Activated CD4-positive, alpha-beta T cell treated with anti-CD3 and anti-CD28 coated beads for 36 hours (primary cell): Measurements from ENCODE around the gene SH3BP5L. TPM values are rescaled to one million over a fixed set of nuclear protein-coding genes. Genes with fewer than 3 reads are reported as not detected.
A peak's percentile ranks its signal among the peaks of the same experiment; 100 is the strongest.

ENCODE experiments used
- ATAC-seq: fragments of 200-7000 bp; cut with Tn5 transposase; one replicate; pipeline ENCODE4 v1.10.0; 2021; ENCODE audit warnings: mild to moderate bottlenecking, moderate library complexity
- CTCF ChIA-PET: fragments of 350-600 bp; sonication (Branson Sonifier 250); formaldehyde crosslinking; loops from one replicate; lab custom pipeline; 2021; ENCODE audit warnings: antibody characterized with exemption; lab: Charles Lee
- POLR2A ChIA-PET: fragments of 350-600 bp; sonication (Branson Sonifier 250); formaldehyde crosslinking; loops from one replicate; lab custom pipeline; 2021; ENCODE audit warnings: antibody characterized with exemption, inconsistent platforms; lab: Charles Lee
- DNase-seq: peaks from one replicate; pipeline ENCODE4 v3.0.0-alpha.2; 2020
- H3K27ac Mint-ChIP-seq: one replicate; pipeline ENCODE4 v1.8.0; 2021; ENCODE audit warnings: mixed read lengths
- H3K27me3 Mint-ChIP-seq: one replicate; pipeline ENCODE4 v1.8.0; 2021; ENCODE audit warnings: mixed read lengths
- H3K36me3 Mint-ChIP-seq: one replicate; pipeline ENCODE4 v1.8.0; 2021; ENCODE audit warnings: low read depth, mixed read lengths
- H3K4me1 Mint-ChIP-seq: one replicate; pipeline ENCODE4 v1.8.0; 2021; ENCODE audit warnings: mixed read lengths
- H3K4me3 Mint-ChIP-seq: one replicate; pipeline ENCODE4 v1.8.0; 2021; ENCODE audit warnings: mild to moderate bottlenecking, moderate library complexity, mixed read lengths
- H3K9me3 Mint-ChIP-seq: one replicate; pipeline ENCODE4 v1.8.0; 2021; ENCODE audit warnings: low read depth, mixed read lengths
- intact Hi-C, 2 experiments: fragments of 100-400 bp; cut with DNase I in 1 of 2; cut with micrococcal nuclease in 1 of 2; formaldehyde crosslinking; loops; one replicate each; pipeline versions ENCODE4 v1.14.2 to v1.15.1; 2022 to 2024; cut with DNase I, micrococcal nuclease
- total RNA-seq, 2 experiments: library from RNA; stranded (reverse); gene quantifications; one replicate each; pipeline ENCODE4 v1.2.3, GENCODE V29; 2021

SH3BP5L gene
- total RNA-seq, 2 experiments from 2014 or later = 20.1 to 21.3 TPM

GRCh38 chr1:248825136-248825535 lies 579 bp downstream of the SH3BP5L start:
- Mint-ChIP-seq H3K27me3 (no peaks in the 10 kb centered on the region), H3K9me3 (no peaks in the 10 kb centered on the region), H3K4me3 (peak overlapping the region; percentile 85), H3K4me1 (peaks cover 63% of the 10 kb centered on the region), H3K36me3 (peaks cover 23% of the 10 kb centered on the region), H3K27ac (peak overlapping the region; percentile 99)
- no peak for DNase-seq
- no peak for ATAC-seq
- POLR2A ChIA-PET = interaction anchor here (0.6 to 3.7 kb wide), 4 partner anchors 13 to 303 kb away, joined by 3 to 29 read pairs (median 8); partner anchors contain the start of genes ZNF672 and ZNF692
- intact Hi-C loops = no loop called here
- CTCF ChIA-PET = interaction anchor here (0.8 to 4.5 kb wide), 4 partner anchors 9 to 87 kb away, joined by 3 to 56 read pairs (median 4); partner anchors contain the start of gene ZNF672

GRCh38 chr1:248824701-248825100 lies 1.0 kb downstream of the SH3BP5L start:
- Mint-ChIP-seq H3K36me3 (peaks cover 26% of the 10 kb centered on the region), H3K27me3 (no peaks in the 10 kb centered on the region), H3K9me3 (no peaks in the 10 kb centered on the region), H3K4me3 (peak overlapping the region; percentile 85), H3K4me1 (peaks cover 66% of the 10 kb centered on the region), H3K27ac (peak overlapping the region; percentile 99)
- intact Hi-C loops = loop anchor here in 1 of 2 experiments (5.0 kb wide), 1 partner anchor 887 kb away; no protein-coding TSS in a partner anchor
- POLR2A ChIA-PET = interaction anchor here (0.6 to 3.7 kb wide), 3 partner anchors 13 to 303 kb away, joined by 3 to 29 read pairs (median 5); partner anchors contain the start of gene ZNF672
- CTCF ChIA-PET = interaction anchor here (0.5 to 4.5 kb wide), 3 partner anchors 13 to 87 kb away, joined by 3 to 56 read pairs (median 4); partner anchors contain the start of gene ZNF672
- DNase-seq = no peak
- no peak for ATAC-seq

GRCh38 chr1:248824301-248824700 lies 1.4 kb downstream of the SH3BP5L start:
- Mint-ChIP-seq H3K27me3 (no peaks in the 10 kb centered on the region), H3K36me3 (peaks cover 26% of the 10 kb centered on the region), H3K27ac (peak overlapping the region; percentile 99), H3K9me3 (no peaks in the 10 kb centered on the region), H3K4me1 (peaks cover 70% of the 10 kb centered on the region), H3K4me3 (peak overlapping the region; percentile 85)
- ATAC-seq = no peak
- ChIA-PET POLR2A (interaction anchor here (3.7 kb wide), 1 partner anchor 14 kb away, joined by 29 read pairs; the partner anchor contains the start of gene ZNF672), CTCF (interaction anchor here (0.5 kb wide), 1 partner anchor 35 kb away, joined by 3 read pairs; no protein-coding TSS in a partner anchor)
- intact Hi-C loops = loop anchor here in 1 of 2 experiments (5.0 kb wide), 1 partner anchor 887 kb away; no protein-coding TSS in a partner anchor
- DNase-seq = no peak

DNA sequence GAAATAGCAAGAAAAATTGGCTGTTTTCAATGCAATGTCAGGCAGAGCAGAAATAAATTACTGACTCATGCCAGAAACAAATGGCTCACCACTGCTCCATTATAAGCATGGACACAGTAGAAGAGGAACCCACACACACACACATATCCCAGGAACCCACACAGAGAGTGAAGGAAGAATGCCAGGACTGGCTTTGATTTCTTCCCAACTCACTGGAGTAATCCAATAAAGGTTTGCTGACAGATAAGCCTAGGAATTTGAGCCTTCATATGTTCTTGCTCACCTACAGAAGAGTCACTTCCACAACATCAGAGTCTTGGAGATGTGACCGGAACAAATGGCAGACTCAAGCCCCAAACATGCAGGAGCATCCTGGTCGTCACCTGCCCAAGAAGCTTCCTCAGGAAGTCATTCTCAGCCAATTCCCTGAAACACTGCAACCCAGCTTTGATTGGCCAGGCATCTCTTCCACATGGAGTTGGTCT lies 2.2 kb downstream of the SH3BP5L start:
- DNase-seq (no peak), ATAC-seq (no peak)
- POLR2A ChIA-PET = no interaction called here
- peak overlapping the region; percentile 85 for H3K4me3 Mint-ChIP-seq
- intact Hi-C loops = loop anchor here in 1 of 2 experiments (5.0 kb wide), 1 partner anchor 886 kb away; no protein-coding TSS in a partner anchor
- H3K4me1 Mint-ChIP-seq = peaks cover 76% of the 10 kb centered on the region
- H3K27me3 Mint-ChIP-seq = no peaks in the 10 kb centered on the region
- H3K27ac Mint-ChIP-seq = no peak overlapping the region
- H3K9me3 Mint-ChIP-seq = no peaks in the 10 kb centered on the region
- CTCF ChIA-PET = no interaction called here
- H3K36me3 Mint-ChIP-seq = peaks cover 30% of the 10 kb centered on the region

GRCh38 chr1:248822148-248823032 lies 3.3 kb downstream of the SH3BP5L start:
- POLR2A ChIA-PET = interaction anchor here (0.7 to 0.8 kb wide), 2 partner anchors 15 to 81 kb away, joined by 3 to 11 read pairs; partner anchors contain the start of gene ZNF672

DNA sequence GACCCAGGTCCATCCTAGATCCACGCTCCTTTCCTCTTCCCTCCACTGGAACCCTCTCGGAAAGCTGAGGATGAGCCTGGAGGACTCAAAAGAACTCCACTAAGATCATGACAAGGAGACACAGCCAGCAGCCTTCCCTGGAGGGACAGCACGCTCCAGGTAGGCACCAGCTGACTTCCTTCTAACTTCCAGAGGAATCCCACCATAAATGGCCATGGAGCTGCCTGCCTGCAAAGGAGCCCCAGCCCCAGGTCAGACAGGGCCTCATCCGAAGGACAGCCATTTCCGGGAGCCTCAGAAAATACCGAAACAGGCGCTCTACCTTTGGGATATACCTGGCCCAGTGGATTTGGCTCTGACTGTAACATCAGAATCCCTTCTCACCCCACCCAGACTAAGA lies 4.1 kb downstream of the SH3BP5L start:
- DNase-seq = no peak
- CTCF ChIA-PET = interaction anchor here (0.7 to 1.2 kb wide), 2 partner anchors 12 to 885 kb away, joined by 3 read pairs; no protein-coding TSS in a partner anchor

More at GRCh38 chr1:248822148-248823032, 3.3 kb downstream of the SH3BP5L start:
- Mint-ChIP-seq H3K4me3 (no peak overlapping the region), H3K27ac (no peak overlapping the region), H3K27me3 (no peaks in the 10 kb centered on the region), H3K9me3 (no peaks in the 10 kb centered on the region), H3K36me3 (peaks cover 34% of the 10 kb centered on the region), H3K4me1 (peaks cover 85% of the 10 kb centered on the region)
- CTCF ChIA-PET = no interaction called here
- intact Hi-C loops = loop anchor here in 1 of 2 experiments (5.0 kb wide), 1 partner anchor 885 kb away; no protein-coding TSS in a partner anchor
- ATAC-seq = no peak
- no peak for DNase-seq

GRCh38 chr1:248821101-248821500 lies 4.6 kb downstream of the SH3BP5L start:
- H3K9me3 Mint-ChIP-seq = no peaks in the 10 kb centered on the region
- H3K27ac Mint-ChIP-seq = no peak overlapping the region
- peaks cover 90% of the 10 kb centered on the region for H3K4me1 Mint-ChIP-seq
- H3K27me3 Mint-ChIP-seq = no peaks in the 10 kb centered on the region
- ChIA-PET CTCF (interaction anchor here (0.7 to 1.2 kb wide), 2 partner anchors 11 to 885 kb away, joined by 3 read pairs; no protein-coding TSS in a partner anchor), POLR2A (interaction anchor here (0.5 kb wide), 1 partner anchor 43 kb away, joined by 3 read pairs; no protein-coding TSS in a partner anchor)
- ATAC-seq (no peak), DNase-seq (no peak)
- H3K36me3 Mint-ChIP-seq = peaks cover 37% of the 10 kb centered on the region
- no peak overlapping the region for H3K4me3 Mint-ChIP-seq
- intact Hi-C loops = loop anchor here in 1 of 2 experiments (5.0 kb wide), 1 partner anchor 884 kb away; no protein-coding TSS in a partner anchor

More for the DNA sequence above, 4.1 kb downstream of the SH3BP5L start:
- POLR2A ChIA-PET = interaction anchor here (0.7 kb wide), 1 partner anchor 82 kb away, joined by 3 read pairs; no protein-coding TSS in a partner anchor
- intact Hi-C loops = loop anchor here in 1 of 2 experiments (5.0 kb wide), 1 partner anchor 884 kb away; no protein-coding TSS in a partner anchor
- Mint-ChIP-seq H3K27me3 (no peaks in the 10 kb centered on the region), H3K36me3 (peaks cover 34% of the 10 kb centered on the region), H3K4me3 (no peak overlapping the region), H3K9me3 (no peaks in the 10 kb centered on the region), H3K4me1 (peaks cover 85% of the 10 kb centered on the region), H3K27ac (peak overlapping the region; percentile 12)
- ATAC-seq = no peak

- no peak for DNase-seq
- Mint-ChIP-seq H3K36me3 (peaks cover 40% of the 10 kb centered on the region), H3K4me1 (peaks cover 93% of the 10 kb centered on the region), H3K27me3 (no peaks in the 10 kb centered on the region), H3K27ac (peak overlapping the region; percentile 1), H3K4me3 (no peak overlapping the region), H3K9me3 (no peaks in the 10 kb centered on the region)
- intact Hi-C loops = loop anchor here in 1 of 2 experiments (5.0 kb wide), 1 partner anchor 883 kb away; no protein-coding TSS in a partner anchor
- ChIA-PET POLR2A (no interaction called here), CTCF (no interaction called here)
- no peak for ATAC-seq
Observed at GRCh38 chr1:248820041-248820585, 5.6 kb downstream of the SH3BP5L start.

DNA sequence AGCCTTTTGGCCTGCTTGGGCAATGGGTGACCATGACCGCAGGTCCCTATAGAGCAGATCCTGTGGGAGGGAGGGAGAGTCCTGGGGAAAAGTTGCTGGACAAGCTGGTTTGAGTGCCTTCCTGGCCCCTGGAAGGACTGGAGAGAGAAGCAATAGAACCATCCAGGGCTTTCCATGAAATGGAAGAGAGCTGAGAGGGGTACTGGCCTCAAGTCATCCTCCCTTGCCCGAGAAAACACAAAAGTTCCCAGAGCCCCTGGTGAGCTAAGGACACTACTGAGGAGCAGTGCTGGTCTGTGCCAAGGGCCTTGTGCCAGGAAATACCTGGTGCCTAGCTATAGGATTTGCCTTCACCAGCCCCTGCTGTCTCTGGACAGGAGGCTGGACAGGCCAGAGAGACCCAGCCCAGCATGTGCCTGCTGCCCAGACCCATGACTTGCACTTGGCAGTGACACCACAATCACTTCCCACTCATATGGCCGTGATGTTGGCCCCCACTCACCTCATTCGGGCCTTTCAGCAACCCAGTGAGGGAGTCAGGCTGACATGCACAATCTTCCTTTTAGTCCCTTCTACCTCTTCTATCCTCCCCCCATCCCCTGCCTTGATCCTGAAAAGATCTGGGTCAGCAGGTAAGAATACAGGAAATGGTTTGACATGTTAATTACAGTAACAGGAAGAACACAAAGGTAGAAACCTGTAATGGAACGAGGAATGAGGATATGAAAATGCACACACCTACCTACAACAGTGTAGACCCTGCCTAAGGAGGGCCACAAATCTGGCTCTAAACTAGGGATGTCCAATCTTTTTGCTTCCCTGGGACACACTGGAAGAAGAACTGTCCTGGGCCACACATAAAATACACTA lies 7.0 kb downstream of the SH3BP5L start:
- DNase-seq = no peak
- Mint-ChIP-seq H3K27me3 (no peaks in the 10 kb centered on the region), H3K36me3 (peaks cover 40% of the 10 kb centered on the region), H3K27ac (peak overlapping the region; percentile 77), H3K9me3 (no peaks in the 10 kb centered on the region), H3K4me3 (no peak overlapping the region), H3K4me1 (peaks cover 82% of the 10 kb centered on the region)
- ChIA-PET CTCF (interaction anchor here (0.6 kb wide), 1 partner anchor 1191 kb away, joined by 4 read pairs; no protein-coding TSS in a partner anchor), POLR2A (no interaction called here)
- peak; percentile 13 for ATAC-seq
- intact Hi-C loops = no loop called here

DNA sequence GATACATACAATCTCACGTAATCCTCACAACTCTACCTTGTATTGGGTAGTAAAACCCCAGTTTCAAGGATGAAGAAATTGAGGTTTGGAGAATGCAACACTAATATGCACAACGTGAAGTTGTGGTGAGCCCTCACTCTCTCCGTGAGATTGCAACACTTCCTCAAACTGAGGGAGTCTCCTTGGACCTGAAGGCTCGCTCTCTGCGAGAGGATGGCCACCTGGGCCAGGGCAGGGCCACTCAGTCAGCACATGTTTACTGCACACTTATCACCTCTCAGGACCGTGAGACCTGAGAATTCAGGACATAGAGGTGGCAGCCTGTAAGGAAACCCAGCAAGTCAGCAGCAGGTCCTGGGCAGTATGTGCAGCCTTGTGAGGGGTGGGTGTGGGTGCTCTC lies 8.7 kb downstream of the SH3BP5L start:
- peaks cover 65% of the 10 kb centered on the region for H3K4me1 Mint-ChIP-seq
- POLR2A ChIA-PET = no interaction called here
- H3K36me3 Mint-ChIP-seq = peaks cover 41% of the 10 kb centered on the region

More for the DNA sequence above, 8.7 kb downstream of the SH3BP5L start:
- peak overlapping the region; percentile 63 for H3K27ac Mint-ChIP-seq
- H3K4me3 Mint-ChIP-seq = no peak overlapping the region
- DNase-seq (no peak), ATAC-seq (peak; percentile 30)
- H3K27me3 Mint-ChIP-seq = no peaks in the 10 kb centered on the region
- no peaks in the 10 kb centered on the region for H3K9me3 Mint-ChIP-seq
- CTCF ChIA-PET = interaction anchor here (1.5 kb wide), 1 partner anchor 11 kb away, joined by 4 read pairs; no protein-coding TSS in a partner anchor
- intact Hi-C loops = no loop called here
